DMS79 treated with DMSO at 0.1 percent for 48 hours (cell line): Measurements from ENCODE around the gene SRC.

Experiments
- DNase-seq: peaks from one replicate; lab custom pipeline; 2025; lab: John Stamatoyannopoulos, UW

SRC gene

GRCh38 chr20:37345339-37346235, at the start of gene SRC:
Gene SRC (plus strand): TSS chr20:37346140. CDS start chr20:37384154, 38,014 bp downstream.
- DNase-seq = peak; percentile 31

- DNase-seq = no peak
These were observed 49.6 kb upstream of the SRC start for GRCh38 chr20:37296371-37296770.

- DNase-seq = no peak
These were observed 48.7 kb upstream of the SRC start for GRCh38 chr20:37297066-37297736.

- no peak for DNase-seq
These were observed 47.6 kb upstream of the SRC start for GRCh38 chr20:37298190-37298939.

- DNase-seq = no peak
These were observed 46.0 kb upstream of the SRC start for GRCh38 chr20:37299718-37300528.

- no peak for DNase-seq
These were observed 44.8 kb upstream of the SRC start for GRCh38 chr20:37301120-37301519.

- no peak for DNase-seq
These were observed 44.4 kb upstream of the SRC start for GRCh38 chr20:37301558-37301957.

- no peak for DNase-seq
These were observed 43.0 kb upstream of the SRC start for GRCh38 chr20:37302981-37303380.

- peak; percentile 6 for DNase-seq
These were observed 42.3 kb upstream of the SRC start for GRCh38 chr20:37303637-37304036.

- DNase-seq = peak; percentile 4
These were observed 40.9 kb upstream of the SRC start for GRCh38 chr20:37305079-37305478.

GRCh38 chr20:37305839-37306238, 40.1 kb upstream of the SRC start:
- DNase-seq = no peak

- DNase-seq = no peak
These were observed 37.6 kb upstream of the SRC start for GRCh38 chr20:37308086-37309050.

GRCh38 chr20:37309290-37309689, 36.6 kb upstream of the SRC start:
- no peak for DNase-seq

GRCh38 chr20:37309936-37310590, 35.9 kb upstream of the SRC start:
- DNase-seq = peak; percentile 92

- no peak for DNase-seq
These were observed 35.0 kb upstream of the SRC start for GRCh38 chr20:37310951-37311350.

- DNase-seq = no peak
These were observed 34.1 kb upstream of the SRC start for GRCh38 chr20:37311710-37312355.

- no peak for DNase-seq
These were observed 32.3 kb upstream of the SRC start for GRCh38 chr20:37313546-37314091.

GRCh38 chr20:37314099-37314498, 31.8 kb upstream of the SRC start:
- no peak for DNase-seq

GRCh38 chr20:37314617-37315016, 31.3 kb upstream of the SRC start:
- no peak for DNase-seq
